CD4-positive, alpha-beta T cell treated with Interleukin-6 at 100 ng/mL for 8 hours (primary cell): ENCODE data around the gene TICAM1.
"Not testable (repeated sequence)": the region's sequence is repeated elsewhere in the genome, so short reads cannot be mapped to it uniquely, and the experiment has no call there.

Experiments used
- DNase-seq: peaks from one replicate; pipeline ENCODE4 v3.0.0-alpha.2; 2020; ENCODE audit warnings: mixed read lengths, low spot score

Gene TICAM1

DNA sequence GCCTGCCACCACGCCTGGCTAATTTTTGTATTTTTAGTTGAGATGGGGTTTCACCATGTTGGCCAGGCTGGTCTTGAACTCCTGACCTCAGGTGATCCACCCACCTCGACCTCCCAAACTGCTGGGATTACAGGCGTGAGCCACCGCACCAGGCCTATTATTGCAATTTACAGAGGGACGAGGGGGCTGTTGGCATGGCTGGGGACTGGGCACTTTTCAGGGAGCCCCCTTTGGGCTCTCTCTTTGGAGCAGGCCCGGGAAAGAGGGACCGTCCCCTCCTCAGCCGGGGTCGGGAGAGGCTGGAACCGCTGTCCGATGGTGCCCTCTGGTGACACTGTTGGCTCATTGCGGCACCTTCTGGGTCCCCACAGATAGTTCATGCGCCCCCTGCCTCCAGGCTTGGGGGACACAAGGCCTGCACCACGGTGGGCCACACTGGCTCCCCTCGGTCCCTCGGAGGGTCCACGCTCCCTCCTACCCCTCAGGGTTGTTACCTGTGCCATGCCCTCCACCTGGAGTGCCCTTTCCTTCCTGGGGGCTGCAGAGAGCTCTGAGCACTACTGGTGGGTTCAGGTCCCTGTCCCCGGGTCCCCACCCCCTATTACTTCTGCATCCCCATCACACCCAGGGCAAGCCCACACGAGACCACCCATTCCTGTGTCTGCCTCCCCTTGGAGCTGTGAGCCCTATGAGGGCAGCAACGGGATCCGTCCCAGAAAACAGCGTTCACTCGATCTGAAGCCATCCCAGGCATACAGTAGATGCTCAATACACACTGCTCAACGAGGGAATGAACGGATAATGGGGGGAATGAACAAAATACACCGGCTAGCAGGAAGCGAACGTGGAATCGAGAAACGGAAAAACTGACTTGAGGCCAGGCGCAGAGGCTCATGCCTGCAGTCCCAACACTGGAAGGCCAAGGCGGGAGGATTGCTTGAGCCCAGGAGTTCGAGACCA lies 27.5 kb downstream of the TICAM1 start:
- DNase-seq: peak; percentile 59

DNA sequence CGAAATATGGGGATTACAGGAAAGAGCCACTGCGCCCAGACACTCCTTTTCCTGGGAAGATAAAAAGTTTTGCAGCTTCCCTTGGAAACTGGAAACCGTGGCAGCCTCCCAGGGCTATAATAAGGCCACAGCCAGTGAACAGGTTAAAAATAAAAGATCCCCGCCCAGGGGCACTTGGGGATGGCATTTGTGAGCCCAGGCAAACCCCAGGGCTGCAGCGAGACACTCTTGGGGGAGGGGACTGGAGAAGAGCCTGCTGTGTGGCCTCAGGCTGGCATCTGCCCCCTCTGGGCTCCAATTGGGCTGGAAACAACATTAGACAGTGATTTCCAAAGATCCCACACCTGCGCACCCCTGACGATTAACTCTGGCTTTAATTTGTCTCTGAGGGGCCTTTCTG lies 28.8 kb downstream of the TICAM1 start:
- DNase-seq: no peak

DNA sequence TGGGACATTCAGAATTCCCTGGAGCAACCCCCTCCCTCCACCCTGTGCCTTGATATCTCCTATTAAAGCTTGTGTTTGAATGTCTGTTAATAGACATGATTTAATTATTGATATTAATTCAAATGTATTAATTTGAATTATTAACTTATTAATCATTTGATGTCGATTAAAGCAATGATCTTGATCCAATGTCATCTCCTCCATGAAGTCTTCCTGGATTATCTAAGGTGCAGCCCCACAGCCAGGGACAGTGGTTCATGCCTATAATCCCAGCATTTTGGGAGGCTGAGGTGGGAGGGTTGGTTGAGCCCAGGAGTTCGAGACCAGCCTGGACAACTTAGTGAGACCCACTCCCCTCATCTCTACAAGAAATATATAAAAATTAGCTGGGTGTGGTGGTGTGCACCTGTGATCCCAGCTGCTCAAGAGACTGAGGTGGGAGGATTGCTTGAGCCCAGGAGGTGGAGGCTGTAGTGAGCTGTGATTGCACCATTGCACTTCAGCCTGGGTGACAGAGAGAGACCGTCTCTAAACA lies 30.4 kb downstream of the TICAM1 start:
- no peak for DNase-seq

DNA sequence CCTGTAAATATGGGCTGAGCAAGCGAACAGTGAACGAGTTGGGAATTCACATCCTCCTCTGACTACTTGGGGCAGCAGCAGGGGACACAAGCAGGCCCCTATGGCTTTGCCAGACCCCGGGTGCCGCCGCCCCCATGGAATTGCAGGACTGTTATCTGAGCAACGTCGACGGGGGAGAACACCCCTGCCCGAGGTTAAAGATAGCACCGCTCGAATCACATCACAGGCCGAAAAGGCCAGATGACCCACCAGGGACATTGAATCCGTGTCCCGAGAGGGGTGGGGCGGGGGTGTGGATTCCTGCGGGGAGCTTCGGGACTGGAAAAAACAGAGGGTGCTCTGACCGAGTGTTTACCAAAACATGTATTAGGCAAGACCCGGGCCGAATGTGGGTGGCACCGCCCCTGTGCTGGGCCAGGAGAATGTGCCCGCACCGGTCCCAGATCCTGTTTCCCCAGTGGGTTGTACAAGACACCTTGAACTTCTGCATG lies 30.9 kb downstream of the TICAM1 start:
- DNase-seq: no peak

DNA sequence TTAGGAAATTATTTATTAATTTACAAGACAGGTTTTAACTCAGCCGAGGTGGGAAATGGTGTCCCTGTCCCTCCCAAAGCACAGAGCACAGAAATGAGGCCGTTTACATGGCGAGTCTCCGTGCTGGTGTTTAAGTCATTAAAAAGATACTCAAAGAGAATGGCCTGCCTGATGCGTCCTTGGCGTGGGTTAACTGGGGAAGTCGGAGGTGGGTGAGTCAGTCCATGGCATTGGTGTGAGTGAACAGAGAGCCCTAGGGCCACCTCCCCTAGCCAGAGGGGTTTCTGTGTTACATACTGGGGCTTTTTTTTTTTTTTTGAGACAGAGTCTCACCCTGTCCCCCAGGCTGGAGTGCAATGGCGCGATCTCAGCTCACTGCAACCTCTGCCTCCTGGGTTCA lies 36.1 kb downstream of the TICAM1 start:
- DNase-seq: no peak

DNA sequence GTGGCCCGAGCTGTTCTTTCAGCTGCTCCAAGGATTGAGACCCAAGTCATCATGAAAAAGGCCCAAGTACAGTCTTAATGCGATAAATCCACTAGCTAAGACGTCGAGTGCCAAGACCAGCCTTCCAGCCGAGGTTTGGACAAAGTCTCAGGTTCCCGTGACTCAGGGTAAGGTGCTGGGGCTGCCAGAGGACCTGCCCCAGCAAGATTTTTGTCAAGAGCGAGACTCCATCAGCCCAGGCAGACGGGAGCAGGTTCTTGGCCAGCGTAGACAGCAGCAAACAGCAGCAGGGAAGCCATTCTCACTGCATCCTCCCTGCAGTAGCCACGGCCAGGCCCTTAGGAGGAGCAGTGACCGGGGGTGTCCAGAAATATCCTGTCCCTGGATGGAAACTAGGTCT lies 36.5 kb downstream of the TICAM1 start:
- no peak for DNase-seq

DNA sequence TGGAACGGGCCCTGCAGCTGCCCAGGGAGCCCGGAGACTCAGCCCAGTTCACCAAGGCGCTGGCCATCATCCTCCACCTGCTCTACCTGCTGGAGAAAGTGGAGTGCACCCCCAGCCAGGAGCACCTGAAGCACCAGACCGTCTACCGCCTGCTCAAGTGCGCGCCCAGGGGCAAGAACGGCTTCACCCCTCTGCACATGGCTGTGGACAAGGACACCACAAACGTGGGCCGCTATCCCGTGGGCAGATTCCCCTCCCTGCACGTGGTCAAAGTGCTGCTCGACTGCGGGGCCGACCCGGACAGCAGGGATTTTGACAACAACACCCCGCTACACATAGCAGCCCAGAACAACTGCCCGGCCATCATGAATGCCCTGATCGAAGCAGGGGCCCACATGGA lies 38.2 kb downstream of the TICAM1 start:
- not testable (repeated sequence) for DNase-seq

DNA sequence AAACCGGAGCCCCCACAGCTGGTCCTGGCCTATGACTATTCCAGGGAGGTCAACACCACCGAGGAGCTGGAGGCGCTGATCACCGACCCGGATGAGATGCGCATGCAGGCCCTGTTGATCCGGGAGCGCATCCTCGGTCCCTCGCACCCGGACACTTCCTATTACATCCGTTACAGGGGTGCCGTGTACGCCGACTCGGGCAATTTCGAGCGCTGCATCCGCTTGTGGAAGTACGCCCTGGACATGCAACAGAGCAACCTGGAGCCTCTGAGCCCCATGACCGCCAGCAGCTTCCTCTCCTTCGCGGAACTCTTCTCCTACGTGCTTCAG lies 38.7 kb downstream of the TICAM1 start:
- not testable (repeated sequence) for DNase-seq

DNA sequence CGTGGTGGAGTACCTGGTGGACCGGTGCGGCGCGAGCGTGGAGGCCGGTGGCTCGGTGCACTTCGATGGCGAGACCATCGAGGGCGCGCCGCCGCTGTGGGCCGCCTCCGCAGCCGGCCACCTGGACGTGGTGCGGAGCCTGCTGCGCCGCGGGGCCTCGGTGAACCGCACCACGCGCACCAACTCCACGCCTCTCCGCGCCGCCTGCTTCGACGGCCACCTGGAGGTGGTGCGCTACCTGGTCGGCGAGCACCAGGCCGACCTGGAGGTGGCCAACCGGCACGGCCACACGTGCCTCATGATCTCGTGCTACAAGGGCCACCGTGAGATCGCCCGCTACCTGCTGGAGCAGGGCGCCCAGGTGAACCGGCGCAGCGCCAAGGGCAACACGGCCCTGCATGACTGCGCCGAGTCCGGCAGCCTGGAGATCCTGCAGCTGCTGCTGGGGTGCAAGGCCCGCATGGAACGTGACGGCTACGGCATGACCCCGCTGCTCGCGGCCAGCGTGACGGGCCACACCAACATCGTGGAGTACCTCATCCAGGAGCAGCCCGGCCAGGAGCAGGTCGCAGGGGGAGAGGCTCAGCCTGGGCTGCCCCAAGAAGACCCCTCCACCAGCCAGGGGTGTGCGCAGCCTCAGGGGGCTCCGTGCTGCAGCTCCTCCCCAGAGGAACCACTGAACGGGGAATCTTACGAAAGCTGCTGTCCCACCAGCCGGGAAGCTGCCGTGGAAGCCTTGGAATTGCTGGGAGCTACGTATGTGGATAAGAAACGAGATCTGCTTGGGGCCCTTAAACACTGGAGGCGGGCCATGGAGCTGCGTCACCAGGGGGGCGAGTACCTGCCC lies 39.3 kb downstream of the TICAM1 start:
- DNase-seq: not testable (repeated sequence)

DNA sequence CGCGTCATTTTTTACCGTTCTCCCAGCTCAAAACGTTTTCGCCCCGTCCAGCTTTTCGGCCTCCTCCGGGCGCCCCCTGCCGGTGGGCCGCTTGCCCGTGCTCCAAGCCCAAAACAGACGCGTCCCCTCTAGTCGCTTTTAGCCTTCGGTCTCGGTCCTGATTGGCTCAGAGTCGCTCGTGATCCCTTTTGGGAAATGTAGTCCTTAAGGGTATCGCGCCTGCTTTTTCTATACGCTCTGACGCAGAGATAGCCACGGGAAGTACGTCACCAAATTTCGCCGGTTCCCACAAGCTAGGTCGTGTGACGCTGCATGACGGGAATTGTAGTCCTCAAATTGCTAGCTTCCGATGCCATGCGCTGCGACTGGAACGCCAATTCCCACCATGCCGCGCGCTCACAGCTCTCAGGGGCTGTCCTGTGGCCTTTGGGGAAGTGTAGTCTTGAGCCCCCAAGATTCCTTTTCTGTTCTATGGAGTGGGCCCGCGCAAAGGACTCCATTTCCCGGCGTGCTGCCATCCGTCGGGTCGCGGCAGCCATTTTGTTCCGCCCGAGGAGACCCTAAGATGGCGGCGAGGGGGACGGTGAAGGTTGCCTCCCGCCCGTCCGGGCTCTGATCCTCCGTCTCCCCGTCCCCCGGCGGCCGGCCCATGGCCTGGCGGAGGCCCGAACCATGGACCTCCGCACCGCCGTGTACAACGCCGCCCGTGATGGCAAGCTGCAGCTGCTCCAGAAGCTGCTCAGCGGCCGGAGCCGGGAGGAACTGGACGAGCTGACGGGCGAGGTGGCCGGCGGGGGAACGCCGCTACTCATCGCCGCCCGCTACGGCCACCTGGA lies 40.1 kb downstream of the TICAM1 start, which contains the start of gene FEM1A:
TSS of gene FEM1A (plus strand) at position 552 of the 836 bp plus-strand sequence. CDS start at position 673, 121 bp downstream.
- peak; percentile 99 for DNase-seq

DNA sequence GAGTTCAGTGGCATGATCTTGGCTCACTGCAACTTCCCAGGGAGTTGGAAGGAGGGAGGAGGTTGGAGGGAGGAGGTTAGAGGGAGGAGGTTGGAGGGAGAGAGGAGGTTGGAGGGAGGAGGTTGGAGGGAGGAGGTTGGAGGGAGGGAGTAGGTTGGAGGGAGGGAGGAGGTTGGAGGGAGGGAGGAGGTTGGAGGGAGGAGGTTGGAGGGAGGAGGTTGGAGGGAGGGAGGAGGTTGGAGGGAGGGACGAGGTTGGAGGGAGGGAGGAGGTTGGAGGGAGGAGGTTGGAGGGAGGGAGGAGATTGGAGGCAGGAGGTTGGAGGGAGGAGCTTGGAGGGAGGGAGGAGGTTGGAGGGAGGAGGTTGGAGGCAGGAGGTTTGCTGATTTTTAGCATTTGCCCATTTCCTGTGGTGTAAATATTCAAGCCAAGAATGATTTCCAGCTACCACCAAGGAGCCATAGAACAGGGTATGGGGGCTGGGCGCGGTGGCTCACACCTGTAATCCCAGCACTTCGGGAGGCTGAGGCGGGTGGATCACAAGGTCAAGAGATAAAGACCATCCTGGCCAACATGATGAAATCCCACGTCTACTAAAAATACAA lies 45.0 kb downstream of the TICAM1 start:
- DNase-seq: not testable (repeated sequence)

DNA sequence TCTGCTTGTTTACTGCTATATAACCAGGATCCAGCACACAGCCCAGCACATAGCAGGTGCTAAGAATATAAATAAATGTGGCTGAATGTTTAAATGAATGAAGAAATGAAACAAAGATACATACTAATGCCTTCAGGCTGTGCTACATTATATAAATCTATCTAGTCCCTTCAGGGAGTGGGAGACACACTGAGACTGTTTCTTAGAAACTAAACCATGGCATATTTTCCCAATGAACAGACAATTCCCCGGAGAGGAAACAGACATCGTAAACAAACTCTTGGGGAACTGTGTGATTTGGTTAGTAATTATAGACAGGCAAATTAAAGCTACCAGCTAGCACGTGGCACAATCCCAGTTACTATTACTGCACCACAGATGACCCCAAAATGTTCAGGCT lies 49.7 kb downstream of the TICAM1 start:
- no peak for DNase-seq

DNA sequence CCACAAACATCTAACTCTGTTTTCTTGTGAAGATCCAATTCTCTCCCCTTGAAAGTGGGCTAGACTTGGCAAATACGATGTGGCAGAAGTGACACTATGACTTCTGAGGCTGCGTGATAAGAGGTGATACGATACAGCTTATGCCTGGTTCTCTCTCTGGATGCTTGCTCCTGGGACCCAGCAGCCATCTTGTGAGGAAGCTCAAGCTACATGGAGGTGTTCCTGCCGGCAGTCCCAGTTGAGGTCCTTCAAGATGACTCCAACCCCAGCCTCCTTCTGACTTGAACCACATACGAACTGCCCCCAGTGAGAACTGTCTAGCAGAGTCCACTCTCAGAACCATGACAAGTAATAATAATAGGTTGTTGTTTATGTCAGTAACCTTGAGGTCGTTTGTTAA lies 50.7 kb downstream of the TICAM1 start:
- no peak for DNase-seq

DNA sequence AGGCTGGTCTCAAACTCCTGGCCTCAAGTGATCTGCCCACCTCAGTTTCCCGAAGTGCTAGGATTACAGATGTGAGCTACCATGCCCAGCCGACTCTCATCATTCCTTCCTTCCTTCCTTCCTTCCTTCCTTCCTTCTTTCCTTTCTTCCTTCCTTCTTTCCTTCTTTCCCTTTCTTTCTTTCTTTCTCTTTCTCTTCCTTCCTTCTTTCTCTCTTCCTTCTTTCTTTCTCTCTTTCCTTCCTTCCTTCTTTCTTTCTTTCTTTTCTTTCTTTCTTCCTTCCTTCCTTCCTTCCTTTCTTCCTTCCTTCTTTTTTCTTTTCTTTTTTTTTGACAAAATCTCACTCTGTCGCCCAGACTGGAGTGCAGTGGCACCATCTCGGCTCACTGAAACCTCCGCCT lies 53.4 kb downstream of the TICAM1 start:
- not testable (repeated sequence) for DNase-seq

DNA sequence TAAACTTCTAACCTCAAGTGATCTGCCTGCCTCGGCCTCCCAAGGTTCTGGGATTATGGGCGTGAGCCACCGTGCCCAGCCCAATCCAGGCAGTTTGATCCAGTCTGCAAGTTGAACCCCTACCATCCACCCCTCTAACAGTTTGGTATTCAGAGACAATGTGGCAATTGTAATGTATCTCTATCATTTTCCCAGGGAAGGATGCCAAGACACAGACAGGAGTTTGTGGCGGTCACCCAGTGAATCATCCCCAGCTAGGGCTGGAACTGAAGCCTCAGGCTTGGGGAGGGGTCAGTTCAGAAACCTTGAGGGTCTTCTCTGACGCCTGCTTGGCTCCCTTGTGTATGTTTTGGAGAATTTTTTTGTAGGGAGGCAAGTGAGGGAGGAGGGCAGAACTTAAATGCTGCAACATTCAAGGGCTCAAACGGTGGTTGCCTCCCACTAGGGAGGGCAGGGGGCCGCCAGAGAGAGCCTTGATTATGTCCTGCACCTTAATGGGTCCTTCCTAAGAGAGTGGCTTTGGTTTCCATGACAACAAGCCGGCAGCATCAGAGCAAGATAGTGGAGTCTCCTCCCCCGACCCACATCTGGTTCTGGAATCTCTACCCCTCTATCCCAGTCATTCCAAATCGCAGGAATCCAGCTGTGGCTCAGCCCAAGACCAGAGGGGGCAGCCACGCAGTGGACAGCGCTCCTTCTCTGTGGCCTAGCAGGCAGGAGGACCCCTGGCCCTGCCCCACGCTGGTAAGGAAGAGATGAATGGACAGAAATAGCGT lies 54.9 kb downstream of the TICAM1 start:
- no peak for DNase-seq

DNA sequence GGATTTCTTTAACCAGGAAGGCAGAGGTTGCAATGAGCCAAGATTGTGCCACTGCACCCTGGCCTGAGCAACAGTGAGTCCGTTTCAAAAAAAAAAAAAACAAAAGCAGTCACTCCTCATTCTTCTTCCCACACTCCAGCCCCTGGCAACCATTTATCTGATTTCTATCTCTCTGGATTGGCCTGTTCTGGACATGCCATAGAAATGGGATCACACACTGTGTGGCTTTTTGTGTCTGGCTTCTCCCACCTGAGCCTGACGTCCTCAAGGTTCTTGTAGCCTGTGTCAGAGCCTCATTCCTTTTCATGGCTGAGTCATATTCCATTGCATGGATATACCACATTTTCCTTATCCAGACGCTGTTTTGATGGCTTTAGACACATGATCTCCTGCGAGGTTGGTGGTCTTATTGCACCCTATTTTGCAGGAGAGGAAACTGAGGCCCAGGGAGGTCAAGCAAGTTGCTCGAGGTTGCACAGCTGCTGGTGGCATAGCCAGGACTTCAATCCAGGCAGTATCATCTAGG lies 55.8 kb downstream of the TICAM1 start:
- no peak for DNase-seq

DNA sequence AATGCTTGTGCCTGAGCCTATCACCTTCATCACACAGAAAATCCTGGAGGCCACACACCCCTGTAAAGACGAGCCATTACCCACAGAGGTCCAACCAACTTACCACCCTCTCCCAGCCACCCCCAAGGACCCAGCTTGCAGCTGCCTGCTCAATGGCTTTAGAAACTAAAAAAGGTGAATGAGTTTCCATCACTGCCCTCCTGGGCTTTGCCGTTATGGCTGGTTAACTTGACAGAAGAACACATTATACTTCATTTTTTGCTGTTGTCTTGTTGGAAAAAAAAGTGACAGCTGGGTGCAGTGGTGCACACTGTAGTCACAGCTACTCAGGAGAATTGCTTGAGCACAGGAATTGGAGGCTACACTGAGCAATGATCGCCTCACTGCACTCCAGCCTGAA lies 57.4 kb downstream of the TICAM1 start:
- DNase-seq: no peak

DNA sequence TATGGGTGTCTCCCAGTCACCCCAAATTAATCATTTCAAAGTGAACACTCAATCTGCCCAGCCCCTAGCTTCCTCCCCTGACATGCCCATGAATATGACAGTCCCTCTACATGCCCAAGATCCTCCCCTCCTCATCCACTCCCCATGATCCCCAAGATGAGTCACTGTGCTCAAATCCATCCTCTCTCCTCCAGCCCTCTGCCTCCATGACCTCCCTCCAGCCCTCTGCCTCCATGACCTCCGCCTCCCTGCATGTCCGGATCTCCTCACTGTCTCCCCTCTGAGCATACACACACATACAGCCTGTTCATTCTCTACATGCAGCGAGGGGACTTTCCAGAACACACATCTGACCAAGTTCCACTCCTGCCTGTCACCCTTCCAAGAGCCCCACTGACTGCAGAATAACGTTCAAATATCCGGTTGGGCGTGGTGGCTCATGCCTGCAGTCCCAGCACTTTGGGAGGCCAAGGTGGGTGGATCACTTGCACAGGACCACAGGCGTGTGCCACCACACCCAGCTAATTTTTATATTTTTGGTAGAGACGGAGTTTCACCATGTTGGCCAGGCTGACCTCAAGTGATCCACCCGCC lies 58.4 kb downstream of the TICAM1 start:
- DNase-seq: no peak

DNA sequence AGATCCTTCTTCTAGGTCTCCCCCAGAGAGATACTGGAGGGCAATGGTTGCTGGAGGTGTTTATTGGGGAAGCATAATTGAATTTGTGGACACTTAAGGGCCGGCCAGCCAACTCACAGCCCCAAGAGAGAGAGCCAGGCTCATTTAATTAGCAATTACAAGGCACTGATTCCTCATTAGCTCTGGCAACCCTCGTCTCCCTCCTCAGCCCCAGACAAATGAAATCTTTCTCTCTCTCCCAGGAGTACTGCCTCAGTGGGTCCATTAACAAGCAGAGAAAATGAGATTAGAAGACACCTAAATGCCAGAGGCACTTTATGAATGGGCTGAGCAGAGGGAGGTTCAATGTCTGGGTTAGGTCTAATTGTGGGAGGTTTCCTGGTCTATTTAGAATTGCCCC lies 58.9 kb downstream of the TICAM1 start:
- DNase-seq: no peak
